CD14-positive monocyte (primary cell): ENCODE results near the gene TGFB1I1. TPM values are rescaled to one million over a fixed set of nuclear protein-coding genes. Genes with fewer than 3 reads are reported as not detected.

Experiments
- DNase-seq, 3 donors: peaks; one replicate each; pipeline ENCODE4 v3.0.0-alpha.2; 2011 to 2022
- H2AFZ ChIP-seq: 2 replicates; pipeline ENCODE4 v1.6.0; 2012; ENCODE audit warnings: mild to moderate bottlenecking, low read depth, low read length, inconsistent platforms; ENCODE audit not compliant: insufficient read depth, poor library complexity, severe bottlenecking
- H3K27ac ChIP-seq, 2 donors: 1 replicate in 1 of 2; 2 replicates in 1 of 2; pipeline ENCODE4 v1.5.1; 2012 to 2013; ENCODE audit warnings: low read length in 2 of 2, control low read depth in 1 of 2, inconsistent platforms in 1 of 2, low read depth in 1 of 2, mild to moderate bottlenecking in 1 of 2
- H3K27me3 ChIP-seq, 2 donors: one replicate each; pipeline versions ENCODE4 v1.6.0 to v1.6.1; 2011 to 2013; ENCODE audit warnings: low read length in 2 of 2; ENCODE audit not compliant: control insufficient read depth in 2 of 2, insufficient read depth in 2 of 2
- H3K36me3 ChIP-seq, 2 donors: replicated peaks in 1 of 2; 1 replicate in 1 of 2; 2 replicates in 1 of 2; pipeline versions ENCODE4 v1.5.1 to v1.6.1; 2012 to 2013; ENCODE audit warnings: low read length in 2 of 2, control low read depth in 1 of 2, inconsistent platforms in 1 of 2, mild to moderate bottlenecking in 1 of 2; ENCODE audit not compliant: insufficient read depth in 2 of 2, control insufficient read depth in 1 of 2
- H3K4me1 ChIP-seq, 2 donors: 1 replicate in 1 of 2; 2 replicates in 1 of 2; pipeline versions ENCODE4 v1.5.1 to v1.6.1; 2012 to 2013; ENCODE audit warnings: low read length in 2 of 2, control low read depth in 1 of 2, inconsistent platforms in 1 of 2, mild to moderate bottlenecking in 1 of 2, moderate library complexity in 1 of 2; ENCODE audit not compliant: insufficient read depth in 2 of 2, control insufficient read depth in 1 of 2
- H3K4me2 ChIP-seq: replicated peaks from 2 replicates; pipeline ENCODE3; 2012; ENCODE audit warnings: low read length, moderate library complexity, mild to moderate bottlenecking; ENCODE audit not compliant: poor library complexity, severe bottlenecking; ENCODE audit errors: extremely low read depth
- H3K4me3 ChIP-seq, 3 experiments: fragments of 200-600 bp in 1 of 3; sonication (generic) in 1 of 3; replicated peaks in 1 of 3; 1 replicate in 2 of 3; 2 replicates in 1 of 3; pipeline ENCODE4 v1.5.1; 2011 to 2013; ENCODE audit warnings: low read length in 3 of 3, mild to moderate bottlenecking in 3 of 3, control low read depth in 2 of 3, low read depth in 2 of 3, inconsistent platforms in 1 of 3, moderate library complexity in 1 of 3
- H3K79me2 ChIP-seq: 2 replicates; pipeline ENCODE4 v1.6.0; 2012; ENCODE audit warnings: mild to moderate bottlenecking, control low read depth, inconsistent platforms, low read length, moderate library complexity; ENCODE audit not compliant: insufficient read depth
- H3K9ac ChIP-seq: 2 replicates; pipeline ENCODE4 v1.6.0; 2017; ENCODE audit warnings: low read length, mild to moderate bottlenecking; ENCODE audit not compliant: insufficient read depth, poor library complexity, severe bottlenecking
- H3K9me3 ChIP-seq, 2 donors: replicated peaks in 1 of 2; 1 replicate in 1 of 2; 2 replicates in 1 of 2; pipeline versions ENCODE4 v1.5.1 to v1.6.1; 2012 to 2013; ENCODE audit warnings: low read length in 2 of 2, control low read depth in 1 of 2; ENCODE audit not compliant: control insufficient read depth in 1 of 2, insufficient read depth in 1 of 2
- H4K20me1 ChIP-seq: 2 replicates; pipeline ENCODE4 v1.6.0; 2012; ENCODE audit warnings: mild to moderate bottlenecking, low read length, control low read depth, moderate library complexity; ENCODE audit not compliant: insufficient read depth
- H3K27ac Mint-ChIP-seq, 7 donors: one replicate each; pipeline ENCODE4 v1.8.0; 2020; ENCODE audit warnings: mild to moderate bottlenecking in 7 of 7, mixed read lengths in 7 of 7, moderate library complexity in 6 of 7, inconsistent platforms in 2 of 7
- H3K27me3 Mint-ChIP-seq, 3 donors: one replicate each; pipeline ENCODE4 v1.8.0; 2021 to 2022; ENCODE audit warnings: low read depth in 3 of 3, mild to moderate bottlenecking in 3 of 3, mixed read lengths in 3 of 3, moderate library complexity in 3 of 3, inconsistent platforms in 1 of 3
- H3K36me3 Mint-ChIP-seq, 2 donors: one replicate each; pipeline ENCODE4 v1.8.0; 2020; ENCODE audit warnings: mixed read lengths in 2 of 2, inconsistent platforms in 1 of 2, mild to moderate bottlenecking in 1 of 2
- H3K4me1 Mint-ChIP-seq: one replicate; pipeline ENCODE4 v1.8.0; 2020; ENCODE audit warnings: mild to moderate bottlenecking, mixed read lengths
- H3K4me3 Mint-ChIP-seq, 2 donors: one replicate each; pipeline ENCODE4 v1.8.0; 2020; ENCODE audit warnings: mild to moderate bottlenecking in 2 of 2, mixed read lengths in 2 of 2, moderate library complexity in 1 of 2
- H3K9me3 Mint-ChIP-seq, 7 donors: one replicate each; pipeline ENCODE4 v1.8.0; 2020 to 2022; ENCODE audit warnings: mixed read lengths in 7 of 7, mild to moderate bottlenecking in 6 of 7, moderate library complexity in 6 of 7, inconsistent platforms in 2 of 7
- CTCF ChIP-seq: fragments of 200-600 bp; IDR thresholded peaks from one replicate; pipeline ENCODE4 v1.8.0; 2022; ENCODE audit warnings: antibody characterized with exemption, mild to moderate bottlenecking
- WGBS: methylation state at CpG from one replicate; pipeline ENCODE4 v1.1.5; 2013; ENCODE audit warnings: missing lambda C conversion rate; ENCODE audit not compliant: insufficient coverage; 5-methylcytosine and 5-hydroxymethylcytosine counted together
- intact Hi-C, 2 donors: fragments of 100-400 bp; cut with micrococcal nuclease; formaldehyde crosslinking; loops; one replicate each; pipeline versions ENCODE4 v1.15.0 to v1.15.1; 2023
- polyA plus RNA-seq, 3 donors: library from polyadenylated mRNA; depleted of rRNA in 1 of 3; unstranded in 2 of 3; stranded (reverse) in 1 of 3; fragments of 300-500 nt in 2 of 3; fragments of >200 nt in 1 of 3; fragmentation: Illumina TruSeq in 2 of 3; gene quantifications; 1 replicate in 2 of 3; 2 replicates in 1 of 3; pipeline ENCODE4 v1.2.3, GENCODE V29; 2012 to 2021

Gene TGFB1I1
- polyA plus RNA-seq, 3 donors, result 0.11 to 0.16 TPM; not detected in 1

- peaks cover 0 to 4% of the 10 kb centered on the region in 2 donors for H3K4me1 ChIP-seq
- H3K27ac Mint-ChIP-seq, result no peak overlapping the region
- no peak overlapping the region for H3K4me3 ChIP-seq
- no peaks in the 10 kb centered on the region for H3K79me2 ChIP-seq
- TF ChIP-seq CTCF, result no peak
- H3K9ac ChIP-seq, result no peak overlapping the region
- WGBS, result no CpG with 5 or more reads among the region's 3 CpGs
- H3K36me3 ChIP-seq, result no peaks in the 10 kb centered on the region
- H3K4me1 Mint-ChIP-seq, result peaks cover 6% of the 10 kb centered on the region
- H4K20me1 ChIP-seq, result no peaks in the 10 kb centered on the region
- intact Hi-C loops, result no loop called here
- peaks cover 0 to 7% (median 0%) of the 10 kb centered on the region in 7 donors for H3K9me3 Mint-ChIP-seq
- H3K4me2 ChIP-seq, result no peak overlapping the region
- H3K4me3 Mint-ChIP-seq, result no peak overlapping the region
- H3K9me3 ChIP-seq, result no peaks in the 10 kb centered on the region
- peaks cover 2 to 10% (median 4%) of the 10 kb centered on the region in 3 donors for H3K27me3 Mint-ChIP-seq
- no peaks in the 10 kb centered on the region for H3K27me3 ChIP-seq
- H3K36me3 Mint-ChIP-seq, result no peaks in the 10 kb centered on the region
- H3K27ac ChIP-seq, result no peak overlapping the region
- DNase-seq, result no peak
- H2AFZ ChIP-seq, result no peak overlapping the region
Observed at GRCh38 chr16:31439519-31439918, 32.4 kb upstream of the TGFB1I1 start.

- intact Hi-C loops, result loop anchor here (5.0 to 10.0 kb wide), 4 partner anchors 56 to 453 kb away; partner anchors contain the start of genes HSD3B7 (in 2 of the 2) and PYCARD (in 1 of the 2)
- H3K27ac Mint-ChIP-seq, result no peak overlapping the region
- no peaks in the 10 kb centered on the region for H3K36me3 Mint-ChIP-seq
- Histone ChIP-seq H3K27ac (no peak overlapping the region), H2AFZ (no peak overlapping the region), H3K4me1 (peaks cover 0 to 4% of the 10 kb centered on the region in 2 donors), H3K4me3 (no peak overlapping the region), H3K9ac (no peak overlapping the region), H3K27me3 (no peaks in the 10 kb centered on the region), H3K36me3 (no peaks in the 10 kb centered on the region), H4K20me1 (no peaks in the 10 kb centered on the region), H3K79me2 (no peaks in the 10 kb centered on the region), H3K9me3 (no peaks in the 10 kb centered on the region), H3K4me2 (no peak overlapping the region)
- H3K4me1 Mint-ChIP-seq, result peaks cover 6% of the 10 kb centered on the region
- 92% methylated on average over 4 of the region's 4 CpGs for WGBS
- no peak for TF ChIP-seq CTCF
- no peak for DNase-seq
- no peak overlapping the region for H3K4me3 Mint-ChIP-seq
- peaks cover 2 to 10% (median 4%) of the 10 kb centered on the region in 3 donors for H3K27me3 Mint-ChIP-seq
- H3K9me3 Mint-ChIP-seq, result peaks cover 0 to 7% (median 0%) of the 10 kb centered on the region in 7 donors
Observed at GRCh38 chr16:31440516-31441184, 31.3 kb upstream of the TGFB1I1 start.
